GM19238 (cell line): ENCODE results near the gene EFCAB9.
"Not testable (repeated sequence)": the region's sequence is repeated elsewhere in the genome, so short reads cannot be mapped to it uniquely, and the experiment has no call there.

Source experiments
- DNase-seq: peaks from one replicate; pipeline ENCODE4 v3.0.0; 2011; ENCODE audit warnings: low spot score; ENCODE audit not compliant: insufficient read length

EFCAB9 gene

GRCh38 chr5:172188033-172188892, 5.7 kb upstream of the EFCAB9 start, which contains the start of gene STK10:
TSS of gene STK10 (minus strand) at chr5:172188224. CDS start at chr5:172188042, 182 bp downstream.
- DNase-seq, result peak; percentile 92

GRCh38 chr5:172188893-172189692, 4.9 kb upstream of the EFCAB9 start:
- no peak for DNase-seq

GRCh38 chr5:172189693-172190296, 4.2 kb upstream of the EFCAB9 start:
- DNase-seq, result no peak

- no peak for DNase-seq
These were observed 1.2 kb downstream of the EFCAB9 start for GRCh38 chr5:172194985-172195774.

GRCh38 chr5:172197775-172198174, 3.8 kb downstream of the EFCAB9 start:
- DNase-seq, result not testable (repeated sequence)

- no peak for DNase-seq
These were observed 5.5 kb downstream of the EFCAB9 start for GRCh38 chr5:172199446-172199845.

- DNase-seq, result no peak
These were observed 6.5 kb downstream of the EFCAB9 start for GRCh38 chr5:172200476-172200875.

GRCh38 chr5:172205984-172206383, 12.0 kb downstream of the EFCAB9 start:
- DNase-seq, result not testable (repeated sequence)

- no peak for DNase-seq
These were observed 13.5 kb downstream of the EFCAB9 start for GRCh38 chr5:172207511-172207910.

- DNase-seq, result no peak
These were observed 15.7 kb downstream of the EFCAB9 start for GRCh38 chr5:172209714-172210113.

GRCh38 chr5:172211676-172212075, 17.7 kb downstream of the EFCAB9 start:
- DNase-seq, result no peak

GRCh38 chr5:172213126-172213525, 19.2 kb downstream of the EFCAB9 start:
- no peak for DNase-seq

- DNase-seq, result no peak
These were observed 22.4 kb downstream of the EFCAB9 start for GRCh38 chr5:172216345-172216744.

- no peak for DNase-seq
These were observed 25.3 kb downstream of the EFCAB9 start for GRCh38 chr5:172219296-172219695.

GRCh38 chr5:172223901-172224873, 30.2 kb downstream of the EFCAB9 start:
- DNase-seq, result no peak

GRCh38 chr5:172224996-172225395, 31.0 kb downstream of the EFCAB9 start:
- DNase-seq, result no peak

GRCh38 chr5:172229904-172230303, 35.9 kb downstream of the EFCAB9 start:
- DNase-seq, result no peak

- no peak for DNase-seq
These were observed 40.1 kb downstream of the EFCAB9 start for GRCh38 chr5:172234031-172234430.

- DNase-seq, result no peak
These were observed 41.3 kb downstream of the EFCAB9 start for GRCh38 chr5:172235132-172235780.
